RWPE2 (cell line): Measurements from ENCODE around the gene KAT6B.

Source experiments
- ATAC-seq: fragments of 200-7000 bp; cut with Tn5 transposase; 3 replicates; pipeline ENCODE4 v1.9.1; 2021; ENCODE audit warnings: low read depth
- DNase-seq: peaks from one replicate; pipeline ENCODE4 v3.0.0-alpha.2; 2020; ENCODE audit warnings: low spot score
- H3K27ac ChIP-seq: fragments of 450-650 bp; 2 replicates; pipeline ENCODE4 v1.5.1; 2017; ENCODE audit warnings: mild to moderate bottlenecking; ENCODE audit not compliant: poor library complexity, severe bottlenecking
- H3K27me3 ChIP-seq: fragments of 250-450 bp; sonication (Bioruptor Pico); 2 replicates; pipeline ENCODE4 v1.5.1; 2021; ENCODE audit warnings: mild to moderate bottlenecking, moderate library complexity; ENCODE audit not compliant: insufficient read depth, poor library complexity, severe bottlenecking
- H3K36me3 ChIP-seq: fragments of 250-450 bp; sonication (Bioruptor Pico); 2 replicates; pipeline ENCODE4 v1.5.1; 2020; ENCODE audit warnings: low read depth, mild to moderate bottlenecking, moderate library complexity
- H3K4me1 ChIP-seq: fragments of 250-450 bp; sonication (Bioruptor Pico); 2 replicates; pipeline ENCODE4 v1.5.1; 2021; ENCODE audit warnings: mild to moderate bottlenecking, moderate library complexity; ENCODE audit not compliant: insufficient read depth, poor library complexity, severe bottlenecking
- H3K4me3 ChIP-seq: fragments of 250-450 bp; sonication (Bioruptor Pico); 2 replicates; pipeline ENCODE4 v1.5.1; 2021; ENCODE audit warnings: mild to moderate bottlenecking, moderate library complexity; ENCODE audit not compliant: severe bottlenecking
- H3K9me3 ChIP-seq: fragments of 250-450 bp; sonication (Bioruptor Pico); 2 replicates; pipeline ENCODE4 v1.5.1; 2021; ENCODE audit warnings: mild to moderate bottlenecking, moderate library complexity; ENCODE audit not compliant: severe bottlenecking
- CTCF ChIP-seq: fragments of 450-650 bp; IDR thresholded peaks from one replicate; pipeline ENCODE4 v1.5.1; 2017; ENCODE audit warnings: mild to moderate bottlenecking, moderate library complexity; ENCODE audit not compliant: poor library complexity, severe bottlenecking

The KAT6B gene

GRCh38 chr10:74900297-74900696 is 73.9 kb downstream of the KAT6B start:
- Histone ChIP-seq H3K27me3 (no peaks in the 10 kb centered on the region), H3K27ac (no peak overlapping the region), H3K36me3 (no peaks in the 10 kb centered on the region), H3K4me1 (no peaks in the 10 kb centered on the region), H3K9me3 (no peaks in the 10 kb centered on the region), H3K4me3 (no peak overlapping the region)
- no peak for ATAC-seq
- no peak for DNase-seq
- TF ChIP-seq CTCF, result no peak

- DNase-seq, result no peak
- ATAC-seq, result no peak
- Histone ChIP-seq H3K27me3 (no peaks in the 10 kb centered on the region), H3K9me3 (no peaks in the 10 kb centered on the region), H3K4me3 (no peak overlapping the region), H3K27ac (no peak overlapping the region), H3K36me3 (no peaks in the 10 kb centered on the region), H3K4me1 (no peaks in the 10 kb centered on the region)
- TF ChIP-seq CTCF, result no peak
Observed at GRCh38 chr10:74901301-74901700, 74.9 kb downstream of the KAT6B start.

- no peak overlapping the region for H3K4me3 ChIP-seq
- H3K36me3 ChIP-seq, result no peaks in the 10 kb centered on the region
- no peaks in the 10 kb centered on the region for H3K4me1 ChIP-seq
- H3K27ac ChIP-seq, result no peak overlapping the region
- TF ChIP-seq CTCF, result no peak
- DNase-seq, result no peak
- no peaks in the 10 kb centered on the region for H3K27me3 ChIP-seq
- no peak for ATAC-seq
- no peaks in the 10 kb centered on the region for H3K9me3 ChIP-seq
Observed at GRCh38 chr10:74901867-74902450, 75.6 kb downstream of the KAT6B start.

GRCh38 chr10:74903491-74903890 is 77.1 kb downstream of the KAT6B start:
- Histone ChIP-seq H3K4me3 (no peak overlapping the region), H3K36me3 (no peaks in the 10 kb centered on the region), H3K4me1 (no peaks in the 10 kb centered on the region), H3K9me3 (no peaks in the 10 kb centered on the region), H3K27me3 (no peaks in the 10 kb centered on the region), H3K27ac (no peak overlapping the region)
- no peak for TF ChIP-seq CTCF
- ATAC-seq, result no peak
- DNase-seq, result no peak

GRCh38 chr10:74906611-74907198 is 80.3 kb downstream of the KAT6B start:
- TF ChIP-seq CTCF, result no peak

More at GRCh38 chr10:74906611-74907198, 80.3 kb downstream of the KAT6B start:
- no peaks in the 10 kb centered on the region for H3K36me3 ChIP-seq
- no peak overlapping the region for H3K27ac ChIP-seq
- no peak overlapping the region for H3K4me3 ChIP-seq
- H3K9me3 ChIP-seq, result no peaks in the 10 kb centered on the region
- DNase-seq (no peak), ATAC-seq (no peak)
- H3K4me1 ChIP-seq, result no peaks in the 10 kb centered on the region
- H3K27me3 ChIP-seq, result no peaks in the 10 kb centered on the region
